OCI-LY7 (cell line): ENCODE results near the gene DNAH6. TPM values are rescaled to one million over a fixed set of nuclear protein-coding genes. Genes with fewer than 3 reads are reported as not detected.

Experiments
- BruUV-seq: library from RNA; stranded (reverse); fragments of 400-500 nt; replicated peaks from 2 replicates; lab custom pipeline; 2021; lab: Mats Ljungman, UMichigan
- CTCF ChIA-PET: fragments of 300-600 bp; sonication (Branson Sonifier 250); formaldehyde crosslinking; loops from one replicate; lab custom pipeline; 2022; ENCODE audit warnings: antibody characterized with exemption; ENCODE audit not compliant: unreplicated experiment; lab: Charles Lee
- POLR2A ChIA-PET: fragments of 300-600 bp; sonication (Branson Sonifier 250); formaldehyde crosslinking; loops from one replicate; lab custom pipeline; 2022; ENCODE audit warnings: antibody characterized with exemption; lab: Charles Lee
- DNase-seq: peaks from one replicate; pipeline ENCODE4 v3.0.0-alpha.2; 2015; ENCODE audit warnings: low spot score
- H2AFZ ChIP-seq: fragments of 200-600 bp; sonication (generic), shearing (Covaris generic); 2 replicates; pipeline ENCODE4 v1.6.1; 2014; ENCODE audit warnings: mild to moderate bottlenecking, antibody characterized with exemption, low read length, moderate library complexity
- H3K27ac ChIP-seq: fragments of 200-600 bp; sonication (generic); 2 replicates; pipeline ENCODE4 v1.5.1; 2014; ENCODE audit warnings: mixed run types, low read depth, mild to moderate bottlenecking, moderate library complexity, low read length, inconsistent platforms; ENCODE audit not compliant: poor library complexity, severe bottlenecking
- H3K36me3 ChIP-seq: fragments of 200-600 bp; sonication (generic); 2 replicates; pipeline ENCODE4 v1.6.1; 2014; ENCODE audit warnings: mild to moderate bottlenecking, antibody characterized with exemption, low read length, moderate library complexity, mixed read lengths; ENCODE audit not compliant: insufficient read depth
- H3K4me1 ChIP-seq: fragments of 200-600 bp; sonication (generic); 2 replicates; pipeline ENCODE4 v1.5.1; 2014; ENCODE audit warnings: mild to moderate bottlenecking, low read length; ENCODE audit not compliant: insufficient read depth, poor library complexity, severe bottlenecking
- H3K4me2 ChIP-seq: fragments of 200-600 bp; sonication (generic); 2 replicates; pipeline ENCODE4 v1.6.1; 2014; ENCODE audit warnings: mild to moderate bottlenecking, low read length
- H3K4me3 ChIP-seq: fragments of 200-600 bp; sonication (generic); 2 replicates; pipeline ENCODE4 v1.5.1; 2014; ENCODE audit warnings: mild to moderate bottlenecking, low read depth, low read length; ENCODE audit not compliant: poor library complexity, severe bottlenecking
- H3K79me2 ChIP-seq: fragments of 200-600 bp; sonication (generic); 2 replicates; pipeline ENCODE4 v1.6.1; 2016; ENCODE audit warnings: low read depth, mild to moderate bottlenecking, low read length, moderate library complexity, mixed read lengths; ENCODE audit not compliant: insufficient read depth
- H3K9me2 ChIP-seq: fragments of 200-600 bp; sonication (generic); 2 replicates; pipeline ENCODE4 v1.6.1; 2016; ENCODE audit warnings: mild to moderate bottlenecking, low read length, mixed read lengths; ENCODE audit not compliant: insufficient read depth
- H3K9me3 ChIP-seq: fragments of 200-600 bp; sonication (generic); 2 replicates; pipeline ENCODE4 v1.6.1; 2014; ENCODE audit warnings: mild to moderate bottlenecking, mixed run types, low read length, mixed read lengths
- H4K20me1 ChIP-seq: fragments of 200-600 bp; sonication (generic); 2 replicates; pipeline ENCODE4 v1.6.1; 2014; ENCODE audit warnings: mild to moderate bottlenecking, antibody characterized with exemption, low read length, moderate library complexity, mixed read lengths; ENCODE audit not compliant: insufficient read depth
- EZH2phosphoT487 ChIP-seq: fragments of 200-600 bp; sonication (generic); IDR thresholded peaks from 2 replicates; pipeline ENCODE4 v1.6.1; 2018; ENCODE audit warnings: low read depth, borderline replicate concordance, mild to moderate bottlenecking, mixed run types, antibody characterized with exemption, low read length, moderate library complexity, mixed read lengths
- intact Hi-C: fragments of 100-400 bp; cut with micrococcal nuclease; formaldehyde crosslinking; loops from one replicate; pipeline ENCODE4 v1.10.0; 2022; ENCODE audit not compliant: unreplicated experiment
- total RNA-seq, 2 experiments: library from RNA; depleted of rRNA in 1 of 2; stranded (reverse); fragments of >200 nt in 1 of 2; shearing (Covaris generic) in 1 of 2; gene quantifications; 2 replicates each; pipeline ENCODE4 v1.2.3, GENCODE V29; 2014 to 2022
- TF ChIP-seq, protein P1 (sequence below): fragments of 200-600 bp; sonication (generic); conservative IDR thresholded peaks from 2 replicates; pipeline ENCODE4 v1.5.1; 2014; ENCODE audit warnings: mild to moderate bottlenecking, antibody characterized with exemption, low read length, moderate library complexity, mixed read lengths

The DNAH6 gene
- total RNA-seq, 2 experiments from 2014 or later: 0.63 to 1.6 TPM

DNA sequence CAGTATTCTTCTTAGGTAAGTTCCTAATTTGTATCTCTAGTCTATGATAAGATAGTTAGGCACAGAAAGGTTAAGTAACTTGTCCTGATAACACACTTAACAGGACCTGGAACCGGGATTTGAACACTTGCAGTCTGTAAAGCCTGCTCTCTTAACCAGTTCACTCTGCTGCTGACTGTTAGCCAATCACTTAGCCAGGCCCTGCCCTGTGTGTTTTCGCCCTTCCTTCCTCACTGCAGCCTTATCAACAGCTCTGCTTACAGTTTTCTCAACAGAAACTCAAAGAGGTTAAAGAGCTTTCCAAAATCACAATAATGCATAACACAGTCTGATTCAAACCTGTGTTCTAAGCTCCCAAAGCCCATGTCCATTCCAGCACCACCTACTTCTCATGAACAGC lies 212.9 kb downstream of the DNAH6 start:
- Histone ChIP-seq H3K9me2 (no peaks in the 10 kb centered on the region), H3K79me2 (no peaks in the 10 kb centered on the region), H4K20me1 (no peaks in the 10 kb centered on the region), H3K4me3 (no peak overlapping the region), H3K4me2 (no peak overlapping the region), H2AFZ (no peak overlapping the region), H3K36me3 (no peaks in the 10 kb centered on the region), H3K9me3 (no peaks in the 10 kb centered on the region), H3K27ac (no peak overlapping the region), H3K4me1 (no peaks in the 10 kb centered on the region)
- ChIA-PET CTCF (no interaction called here), POLR2A (interaction anchor here (0.6 to 0.9 kb wide), 3 partner anchors 25 to 134 kb away, joined by 3 to 7 read pairs (median 5); no protein-coding TSS in a partner anchor)
- no peak for DNase-seq
- intact Hi-C loops: no loop called here
- TF ChIP-seq EZH2phosphoT487: no peak
- TF ChIP-seq, protein P1, sequence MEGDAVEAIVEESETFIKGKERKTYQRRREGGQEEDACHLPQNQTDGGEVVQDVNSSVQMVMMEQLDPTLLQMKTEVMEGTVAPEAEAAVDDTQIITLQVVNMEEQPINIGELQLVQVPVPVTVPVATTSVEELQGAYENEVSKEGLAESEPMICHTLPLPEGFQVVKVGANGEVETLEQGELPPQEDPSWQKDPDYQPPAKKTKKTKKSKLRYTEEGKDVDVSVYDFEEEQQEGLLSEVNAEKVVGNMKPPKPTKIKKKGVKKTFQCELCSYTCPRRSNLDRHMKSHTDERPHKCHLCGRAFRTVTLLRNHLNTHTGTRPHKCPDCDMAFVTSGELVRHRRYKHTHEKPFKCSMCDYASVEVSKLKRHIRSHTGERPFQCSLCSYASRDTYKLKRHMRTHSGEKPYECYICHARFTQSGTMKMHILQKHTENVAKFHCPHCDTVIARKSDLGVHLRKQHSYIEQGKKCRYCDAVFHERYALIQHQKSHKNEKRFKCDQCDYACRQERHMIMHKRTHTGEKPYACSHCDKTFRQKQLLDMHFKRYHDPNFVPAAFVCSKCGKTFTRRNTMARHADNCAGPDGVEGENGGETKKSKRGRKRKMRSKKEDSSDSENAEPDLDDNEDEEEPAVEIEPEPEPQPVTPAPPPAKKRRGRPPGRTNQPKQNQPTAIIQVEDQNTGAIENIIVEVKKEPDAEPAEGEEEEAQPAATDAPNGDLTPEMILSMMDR: no peak
- BruUV-seq: no TSS peak

DNA sequence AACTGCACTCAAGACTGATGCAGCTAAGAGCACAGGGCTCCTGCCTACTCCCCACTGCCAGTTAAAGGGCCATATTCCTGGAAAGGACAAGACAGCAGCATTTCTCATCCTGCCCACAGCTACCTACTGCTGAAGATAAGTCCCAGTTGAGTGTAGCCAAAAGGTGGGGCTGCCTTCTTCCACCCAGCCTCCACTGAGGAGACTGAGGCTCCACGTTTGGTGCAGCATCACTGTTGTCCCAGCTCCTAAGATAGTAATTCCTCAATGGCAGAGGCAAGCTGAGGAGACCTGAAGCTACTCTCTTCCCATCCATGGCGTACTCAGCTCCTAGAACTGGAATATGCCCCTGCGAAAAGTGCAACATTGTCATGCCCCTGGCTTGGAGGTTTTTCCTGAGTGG lies 214.9 kb downstream of the DNAH6 start:
- DNase-seq: no peak
- CTCF ChIA-PET: no interaction called here
- Histone ChIP-seq H3K4me1 (no peaks in the 10 kb centered on the region), H3K9me3 (no peaks in the 10 kb centered on the region), H3K79me2 (no peaks in the 10 kb centered on the region), H2AFZ (no peak overlapping the region), H3K4me2 (no peak overlapping the region), H3K36me3 (no peaks in the 10 kb centered on the region), H3K9me2 (no peaks in the 10 kb centered on the region), H3K27ac (no peak overlapping the region), H4K20me1 (no peaks in the 10 kb centered on the region), H3K4me3 (no peak overlapping the region)
- intact Hi-C loops: no loop called here
- POLR2A ChIA-PET: no interaction called here
- BruUV-seq: no TSS peak
- TF ChIP-seq, protein P1: no peak
- TF ChIP-seq EZH2phosphoT487: no peak

DNA sequence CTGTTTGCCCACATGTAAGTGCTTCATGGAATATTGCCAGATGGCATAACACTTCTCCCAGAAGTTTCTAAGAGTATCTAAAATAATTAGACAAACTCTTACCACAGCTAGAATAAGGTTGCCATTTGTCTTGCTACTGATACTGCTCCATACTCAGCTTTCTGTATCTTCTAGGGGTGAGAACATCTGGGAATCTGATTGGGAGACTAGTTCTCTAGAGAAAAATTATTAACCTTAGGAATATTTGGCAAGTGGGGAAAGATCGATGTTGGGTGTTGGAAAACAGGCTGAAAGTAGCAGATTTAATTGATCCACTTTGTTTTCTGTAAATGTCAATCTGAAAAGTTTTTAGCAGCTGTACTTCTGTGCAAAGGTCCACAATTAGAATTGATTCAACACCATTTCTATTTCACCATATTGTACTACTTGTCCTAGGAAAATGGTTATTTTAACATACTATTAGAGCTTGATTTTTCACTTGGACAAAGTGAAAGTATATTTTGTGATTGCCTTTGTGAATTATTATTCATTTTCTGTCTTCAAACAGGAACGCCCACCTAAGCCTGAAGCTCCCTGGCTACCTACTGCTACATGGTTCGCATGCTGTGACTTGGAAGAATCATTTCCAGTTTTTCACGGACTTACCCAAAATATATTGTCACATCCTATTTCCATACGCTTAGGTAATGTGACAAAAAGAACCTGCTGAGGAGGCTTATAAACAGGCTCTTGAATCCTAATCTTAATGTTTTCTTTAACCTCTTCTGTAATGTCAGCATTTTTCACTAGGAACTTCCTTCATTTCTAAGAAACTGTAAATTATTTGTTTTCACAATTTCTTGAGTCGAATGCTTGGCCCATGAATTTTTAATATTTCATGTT lies 216.8 kb downstream of the DNAH6 start:
- Histone ChIP-seq H2AFZ (no peak overlapping the region), H3K9me2 (no peaks in the 10 kb centered on the region), H3K9me3 (no peaks in the 10 kb centered on the region), H3K27ac (no peak overlapping the region), H3K4me1 (no peaks in the 10 kb centered on the region), H4K20me1 (no peaks in the 10 kb centered on the region), H3K4me2 (no peak overlapping the region), H3K4me3 (no peak overlapping the region), H3K79me2 (no peaks in the 10 kb centered on the region), H3K36me3 (no peaks in the 10 kb centered on the region)
- no peak for TF ChIP-seq EZH2phosphoT487
- TF ChIP-seq, protein P1: no peak
- ChIA-PET CTCF (no interaction called here), POLR2A (interaction anchor here (0.6 to 0.7 kb wide), 3 partner anchors 162 to 388 kb away, joined by 3 to 4 read pairs (median 4); no protein-coding TSS in a partner anchor)
- intact Hi-C loops: no loop called here
- no peak for DNase-seq
- BruUV-seq: no TSS peak
